T-cell (primary cell): ENCODE measurements around the gene NCAPD3. TPM values are rescaled to one million over a fixed set of nuclear protein-coding genes. Genes with fewer than 3 reads are reported as not detected.

Source experiments
- ATAC-seq, 4 experiments: fragments of 200-7000 bp in 3 of 4; fragments of 150-1000 bp in 1 of 4; cut with Tn5 transposase; replicated peaks in 1 of 4; 1 replicate in 3 of 4; 2 replicates in 1 of 4; pipeline ENCODE4 v1.10.0; 2021; ENCODE audit warnings: moderate library complexity in 3 of 4, mild to moderate bottlenecking in 2 of 4, moderate number of reproducible peaks in 1 of 4
- CTCF ChIA-PET, 2 donors: fragments of 300-600 bp; sonication (Branson Sonifier 250); formaldehyde crosslinking; loops; one replicate each; lab custom pipeline; 2022; ENCODE audit warnings: antibody characterized with exemption in 2 of 2; lab: Charles Lee
- POLR2A ChIA-PET, 2 donors: fragments of 300-600 bp; sonication (Branson Sonifier 250); formaldehyde crosslinking; loops; one replicate each; lab custom pipeline; 2022; ENCODE audit warnings: antibody characterized with exemption in 2 of 2; lab: Charles Lee
- DNase-seq, 35 experiments: peaks; one replicate each; pipeline versions ENCODE4 v3.0.0 to v3.0.0-alpha.2; 2013 to 2023
- H3K27ac ChIP-seq: one replicate; pipeline ENCODE4 v1.5.1; 2013; ENCODE audit warnings: low read length
- H3K27me3 ChIP-seq, 2 experiments: replicated peaks in 1 of 2; 1 replicate in 1 of 2; 2 replicates in 1 of 2; pipeline versions ENCODE4 v1.6.1 to v1.7.0; 2013; ENCODE audit warnings: low read length in 1 of 2, mixed read lengths in 1 of 2; ENCODE audit not compliant: control insufficient read depth in 2 of 2, insufficient read depth in 2 of 2; ENCODE audit errors: extremely low read depth in 1 of 2
- H3K36me3 ChIP-seq, 2 donors: 1 replicate in 1 of 2; 2 replicates in 1 of 2; pipeline versions ENCODE4 v1.6.1 to v1.7.0; 2013; ENCODE audit warnings: low read length in 1 of 2; ENCODE audit not compliant: control insufficient read depth in 2 of 2, insufficient read depth in 1 of 2; ENCODE audit errors: extremely low read depth in 1 of 2
- H3K4me1 ChIP-seq, 2 experiments: 1 replicate in 1 of 2; 2 replicates in 1 of 2; pipeline versions ENCODE4 v1.6.1 to v1.7.0; 2013; ENCODE audit warnings: low read length in 2 of 2, mixed read lengths in 1 of 2; ENCODE audit not compliant: insufficient read depth in 2 of 2, control insufficient read depth in 1 of 2; ENCODE audit errors: extremely low read depth in 1 of 2
- H3K4me3 ChIP-seq, 2 donors: 1 replicate in 1 of 2; 2 replicates in 1 of 2; pipeline versions ENCODE4 v1.5.1 to v1.7.0; 2013; ENCODE audit warnings: mild to moderate bottlenecking in 2 of 2, low read length in 1 of 2, moderate library complexity in 1 of 2; ENCODE audit not compliant: control insufficient read depth in 1 of 2; ENCODE audit errors: extremely low read depth in 1 of 2
- H3K9me3 ChIP-seq: 2 replicates; pipeline ENCODE4 v1.7.0; 2013
- H3K27ac Mint-ChIP-seq, 2 donors: one replicate each; pipeline ENCODE4 v1.8.0; 2020 to 2021; ENCODE audit warnings: mild to moderate bottlenecking in 2 of 2, mixed read lengths in 2 of 2
- H3K27me3 Mint-ChIP-seq, 2 donors: one replicate each; pipeline ENCODE4 v1.8.0; 2021 to 2022; ENCODE audit warnings: mixed read lengths in 2 of 2
- H3K36me3 Mint-ChIP-seq: one replicate; pipeline ENCODE4 v1.8.0; 2021; ENCODE audit warnings: mixed read lengths
- H3K4me1 Mint-ChIP-seq, 3 donors: one replicate each; pipeline ENCODE4 v1.8.0; 2020 to 2022; ENCODE audit warnings: mixed read lengths in 3 of 3, mild to moderate bottlenecking in 1 of 3
- H3K4me3 Mint-ChIP-seq, 3 donors: one replicate each; pipeline ENCODE4 v1.8.0; 2020 to 2022; ENCODE audit warnings: mild to moderate bottlenecking in 3 of 3, mixed read lengths in 3 of 3, moderate library complexity in 3 of 3
- H3K9me3 Mint-ChIP-seq, 3 donors: one replicate each; pipeline ENCODE4 v1.8.0; 2020 to 2022; ENCODE audit warnings: mixed read lengths in 3 of 3
- WGBS: methylation state at CpG from one replicate; pipeline ENCODE4 v1.1.5; 2013; ENCODE audit warnings: missing lambda C conversion rate; ENCODE audit not compliant: insufficient coverage; 5-methylcytosine and 5-hydroxymethylcytosine counted together
- total RNA-seq, 35 experiments: library from RNA in 6 of 35; stranded (reverse) in 6 of 35; fragments of 120-200 nt in 1 of 35; gene quantifications; one replicate each; pipeline versions ENCODE4 v1.2.1 to v1.2.4 and lab custom pipeline; 2013 to 2026

The NCAPD3 gene
- total RNA-seq, 5 donors from 2014 or later (not counting 1 experiment from before 2014, with no cell fraction given), result 33.7 to 41.9 (median 36.8) TPM

DNA sequence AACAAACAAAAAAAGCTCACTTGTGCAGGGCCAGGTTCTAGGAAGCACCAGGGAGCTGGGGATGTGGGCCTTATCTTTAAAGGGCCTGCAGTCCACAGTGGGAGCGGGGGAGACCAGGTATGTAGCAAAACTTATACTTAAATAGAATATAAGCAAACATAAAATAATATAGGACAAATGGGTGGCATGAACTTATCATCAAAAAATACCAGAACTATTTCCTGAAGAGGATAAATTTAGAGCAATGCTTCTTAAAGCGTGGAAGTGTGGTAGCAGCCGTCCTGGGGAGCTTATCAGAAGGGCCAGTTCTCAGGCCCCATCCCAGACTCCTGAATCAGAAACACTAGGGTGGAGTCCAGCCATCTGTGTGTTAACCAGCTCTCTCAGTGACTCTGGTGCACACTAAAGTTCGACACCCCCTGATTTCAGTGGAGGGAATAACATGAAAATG is 10.0 kb upstream of the NCAPD3 start:
- ChIA-PET CTCF (no interaction called here), POLR2A (no interaction called here)
- no peaks in the 10 kb centered on the region for H3K9me3 ChIP-seq
- no peak overlapping the region for H3K27ac ChIP-seq
- peaks cover 4 to 52% of the 10 kb centered on the region in 2 donors for H3K36me3 ChIP-seq
- no peaks in the 10 kb centered on the region for H3K27me3 ChIP-seq
- no peak overlapping the region for H3K4me3 Mint-ChIP-seq
- H3K4me1 ChIP-seq, result peaks cover 19 to 44% of the 10 kb centered on the region in 2 experiments
- no peak for DNase-seq
- H3K9me3 Mint-ChIP-seq, result no peaks in the 10 kb centered on the region
- ATAC-seq, result no peak
- peaks cover 31 to 43% (median 40%) of the 10 kb centered on the region in 3 donors for H3K4me1 Mint-ChIP-seq
- peaks cover 36% of the 10 kb centered on the region for H3K36me3 Mint-ChIP-seq
- WGBS, result 95% methylated on average over 2 of the region's 4 CpGs
- no peak overlapping the region for H3K4me3 ChIP-seq
- no peak overlapping the region for H3K27ac Mint-ChIP-seq
- H3K27me3 Mint-ChIP-seq, result no peaks in the 10 kb centered on the region

DNA sequence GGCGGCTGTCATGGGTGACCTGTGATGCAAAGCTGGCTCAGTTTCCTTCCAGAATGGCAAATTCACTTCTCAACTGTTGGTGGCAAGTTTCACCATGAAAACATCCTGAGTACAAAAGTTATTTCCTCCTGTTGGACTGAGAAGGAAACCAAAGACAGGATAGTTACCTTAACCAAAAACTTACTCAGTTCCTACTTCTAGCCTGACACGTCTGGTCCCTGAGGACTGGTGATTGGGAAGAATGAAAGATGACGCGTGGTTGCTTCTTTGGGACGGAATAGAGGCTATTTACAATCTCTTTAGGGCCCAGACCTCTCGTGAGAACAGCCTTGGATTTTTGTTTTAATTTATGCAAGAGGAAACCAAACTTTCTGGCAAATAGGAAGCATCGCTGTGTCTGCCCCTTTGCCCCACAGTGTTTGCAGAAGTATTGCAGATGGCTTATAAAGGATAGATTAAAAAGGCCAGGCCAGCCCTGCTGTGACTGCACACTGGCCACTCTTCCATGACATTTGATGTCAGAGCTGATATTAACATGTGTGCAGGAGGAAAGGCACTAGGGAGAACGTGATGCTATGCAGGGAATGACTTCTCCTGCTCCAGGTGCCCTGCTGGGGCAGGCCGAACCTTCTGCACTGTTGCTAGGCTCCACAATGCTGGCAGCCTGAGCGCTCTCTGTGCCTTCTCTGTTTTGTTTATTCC is 8.3 kb upstream of the NCAPD3 start:
- Mint-ChIP-seq H3K4me1 (peaks cover 45 to 60% (median 56%) of the 10 kb centered on the region in 3 donors), H3K4me3 (no peak overlapping the region)
- H3K27ac ChIP-seq, result no peak overlapping the region

DNA sequence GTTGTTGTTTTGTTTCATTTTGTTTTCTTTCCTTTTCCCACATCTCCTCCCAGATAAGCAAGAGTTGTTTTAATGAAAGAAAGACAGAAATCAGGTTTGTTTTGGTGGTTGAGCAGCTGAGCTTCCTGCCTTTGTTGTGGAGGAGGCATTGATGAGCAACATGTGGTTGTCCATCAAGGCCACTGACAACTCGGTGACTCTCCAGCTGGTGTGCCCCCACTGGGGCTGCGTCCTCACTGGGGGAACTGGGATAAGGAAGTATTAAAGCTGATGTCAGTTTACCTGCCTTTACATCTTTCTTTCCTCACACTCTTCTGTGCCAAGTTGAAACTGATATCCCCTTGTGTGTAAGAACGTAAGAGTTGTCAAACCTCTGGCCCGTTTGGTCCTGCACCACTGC is 6.6 kb upstream of the NCAPD3 start:
- Histone ChIP-seq H3K27me3 (no peaks in the 10 kb centered on the region), H3K27ac (no peak overlapping the region), H3K36me3 (peaks cover 4 to 20% of the 10 kb centered on the region in 2 donors), H3K9me3 (no peaks in the 10 kb centered on the region), H3K4me1 (peaks cover 45 to 71% of the 10 kb centered on the region in 2 experiments), H3K4me3 (no peak overlapping the region)
- Mint-ChIP-seq H3K4me3 (peak overlapping the region in 1 of 3 donors; percentile 49), H3K27me3 (no peaks in the 10 kb centered on the region), H3K27ac (peak overlapping the region; percentile 47 to 58), H3K9me3 (no peaks in the 10 kb centered on the region), H3K4me1 (peaks cover 63 to 77% (median 74%) of the 10 kb centered on the region in 3 donors), H3K36me3 (peaks cover 24% of the 10 kb centered on the region)
- ChIA-PET POLR2A (no interaction called here), CTCF (interaction anchor here in 1 of 2 donors (0.5 kb wide), 1 partner anchor 37 kb away, joined by 3 read pairs; no protein-coding TSS in a partner anchor)
- DNase-seq (no peak), ATAC-seq (no peak)
- WGBS, result no CpG with 5 or more reads among the region's 4 CpGs

More for the DNA sequence above, 8.3 kb upstream of the NCAPD3 start:
- Mint-ChIP-seq H3K36me3 (peaks cover 32% of the 10 kb centered on the region), H3K27ac (peak overlapping the region; percentile 0 to 71), H3K9me3 (no peaks in the 10 kb centered on the region), H3K27me3 (no peaks in the 10 kb centered on the region)
- no peak for ATAC-seq
- H3K27me3 ChIP-seq, result no peaks in the 10 kb centered on the region
- no peak overlapping the region for H3K4me3 ChIP-seq
- H3K4me1 ChIP-seq, result peaks cover 31 to 55% of the 10 kb centered on the region in 2 experiments
- peaks cover 4 to 37% of the 10 kb centered on the region in 2 donors for H3K36me3 ChIP-seq
- ChIA-PET CTCF (no interaction called here), POLR2A (no interaction called here)
- DNase-seq, result no peak
- H3K9me3 ChIP-seq, result no peaks in the 10 kb centered on the region
- 97% methylated on average over 5 of the region's 10 CpGs for WGBS

DNA sequence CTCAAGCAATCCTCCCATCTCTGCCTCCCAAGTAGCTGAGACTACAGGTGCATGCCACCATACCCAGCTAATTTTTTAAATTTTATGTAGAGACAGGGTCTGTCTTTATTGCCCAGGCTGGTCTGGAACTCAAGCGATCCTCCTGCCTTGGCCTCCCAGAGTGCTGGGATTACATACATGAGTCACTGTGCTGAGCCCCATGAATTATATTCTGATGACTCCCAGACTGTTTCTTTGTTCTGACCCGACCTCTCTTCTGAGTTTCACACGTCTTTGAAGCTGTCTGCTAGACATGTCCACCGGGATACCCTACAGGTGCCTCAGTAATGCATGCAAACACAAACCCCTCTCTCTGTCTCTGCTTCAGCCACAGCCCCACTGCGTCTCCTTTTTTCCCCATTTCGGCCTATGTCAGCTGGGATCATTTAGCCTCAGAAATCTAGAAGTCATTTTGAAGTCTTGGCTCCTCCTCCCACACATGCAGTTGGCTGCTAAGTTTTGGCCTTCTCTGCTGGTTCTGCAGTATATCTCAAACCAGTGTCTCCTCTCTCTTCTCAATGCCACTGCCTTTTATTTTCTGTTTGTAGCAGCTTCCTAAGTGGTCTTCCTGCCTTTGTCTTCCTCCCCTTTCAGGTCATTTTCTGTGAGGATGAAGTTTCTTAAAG is 5.5 kb upstream of the NCAPD3 start:
- Histone ChIP-seq H3K4me3 (no peak overlapping the region), H3K36me3 (peaks cover 4 to 13% of the 10 kb centered on the region in 2 donors), H3K27ac (no peak overlapping the region), H3K4me1 (peaks cover 45 to 74% of the 10 kb centered on the region in 2 experiments), H3K9me3 (no peaks in the 10 kb centered on the region), H3K27me3 (no peaks in the 10 kb centered on the region)
- ATAC-seq (no peak), DNase-seq (no peak)
- CTCF ChIA-PET, result interaction anchor here (1.1 to 1.7 kb wide), 2 partner anchors 15 kb away, joined by 4 to 5 read pairs; no protein-coding TSS in a partner anchor
- Mint-ChIP-seq H3K9me3 (no peaks in the 10 kb centered on the region), H3K4me1 (peaks cover 68 to 80% (median 74%) of the 10 kb centered on the region in 3 donors), H3K27ac (peak overlapping the region; percentile 47 to 58), H3K27me3 (no peaks in the 10 kb centered on the region), H3K36me3 (peaks cover 17% of the 10 kb centered on the region), H3K4me3 (peak overlapping the region in 2 of 3 donors; percentile 29 to 49)
- POLR2A ChIA-PET, result interaction anchor here (0.5 to 1.0 kb wide), 4 partner anchors 20 to 50 kb away, joined by 3 to 4 read pairs (median 4); partner anchors contain the start of genes ACAD8 (in 1 of the 2) and THYN1 (in 1 of the 2)
- 81% methylated on average over 5 of the region's 6 CpGs for WGBS

DNA sequence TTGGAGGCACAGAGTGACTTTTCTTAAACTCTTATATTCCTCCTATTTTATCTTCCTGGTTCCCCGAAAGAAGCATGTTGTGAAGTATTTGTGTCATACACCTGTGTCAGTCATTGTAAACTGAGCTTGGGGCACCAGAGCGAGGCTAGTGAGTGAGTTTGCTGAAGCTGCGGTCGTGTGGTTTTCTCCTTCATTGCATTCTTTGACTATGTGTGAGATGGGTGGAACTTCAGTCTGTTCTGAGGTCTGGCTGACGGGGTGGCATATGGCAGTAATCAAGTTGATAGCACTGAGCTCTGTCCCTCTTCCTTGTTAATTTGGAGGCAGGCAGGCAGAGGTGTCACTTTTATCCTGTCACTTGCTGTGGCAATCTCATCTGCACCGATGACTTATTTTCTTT is 4.9 kb upstream of the NCAPD3 start:
- ATAC-seq (no peak), DNase-seq (peak in 28 of 35 experiments; percentile 7 to 68 (median 22))
- H3K4me3 Mint-ChIP-seq, result peak overlapping the region in 2 of 3 donors; percentile 28 to 44
- peaks cover 0 to 1% of the 10 kb centered on the region in 2 donors for H3K27me3 Mint-ChIP-seq
- H3K4me1 Mint-ChIP-seq, result peaks cover 74 to 84% (median 77%) of the 10 kb centered on the region in 3 donors
- POLR2A ChIA-PET, result interaction anchor here (0.5 to 1.0 kb wide), 3 partner anchors 20 to 50 kb away, joined by 3 to 4 read pairs (median 4); partner anchors contain the start of genes ACAD8 (in 1 of the 2) and THYN1 (in 1 of the 2)
- Histone ChIP-seq H3K36me3 (peaks cover 4 to 13% of the 10 kb centered on the region in 2 donors), H3K4me3 (peak overlapping the region in 1 of 2 donors; percentile 25), H3K27me3 (no peaks in the 10 kb centered on the region), H3K27ac (no peak overlapping the region), H3K9me3 (no peaks in the 10 kb centered on the region), H3K4me1 (peaks cover 45 to 74% of the 10 kb centered on the region in 2 experiments)
- WGBS, result 34% methylated on average over 4 of the region's 6 CpGs
- CTCF ChIA-PET, result interaction anchor here (1.1 to 1.7 kb wide), 2 partner anchors 16 kb away, joined by 4 to 5 read pairs; no protein-coding TSS in a partner anchor
- no peaks in the 10 kb centered on the region for H3K9me3 Mint-ChIP-seq
- peak overlapping the region in 1 of 2 donors; percentile 8 for H3K27ac Mint-ChIP-seq
- peaks cover 17% of the 10 kb centered on the region for H3K36me3 Mint-ChIP-seq

DNA sequence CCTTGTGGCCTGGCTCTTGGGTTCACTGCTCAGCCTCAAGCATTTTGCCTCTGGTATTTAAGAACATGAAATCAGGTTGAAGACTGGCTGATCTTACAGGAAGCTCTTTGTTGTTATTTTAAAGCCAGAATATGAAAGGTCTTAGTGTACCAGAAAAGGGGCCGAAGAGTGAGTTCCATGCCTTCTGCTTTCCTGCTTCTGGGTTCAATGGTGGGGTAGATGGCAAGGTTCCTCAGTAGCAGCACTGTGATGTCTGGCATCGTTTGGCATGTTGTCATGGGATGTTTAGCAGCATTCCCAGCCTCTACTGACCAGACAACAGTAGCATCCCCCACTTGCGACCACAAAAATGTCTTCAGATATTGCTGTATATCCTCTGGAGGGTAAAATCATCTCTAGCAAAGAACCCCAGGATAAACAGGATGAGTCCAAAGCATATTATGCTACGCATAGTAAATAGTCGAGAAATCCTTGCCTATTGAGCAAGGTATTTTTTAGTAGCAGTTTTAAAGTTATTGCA is 3.1 kb upstream of the NCAPD3 start:
- CTCF ChIA-PET, result interaction anchor here in 1 of 2 donors (1.1 kb wide), 1 partner anchor 20 kb away, joined by 3 read pairs; no protein-coding TSS in a partner anchor
- 40% methylated on average over 1 of the region's 5 CpGs for WGBS
- H3K27ac Mint-ChIP-seq, result peak overlapping the region in 1 of 2 donors; percentile 27

More for the DNA sequence above, 3.1 kb upstream of the NCAPD3 start:
- Mint-ChIP-seq H3K4me1 (peaks cover 79 to 86% (median 83%) of the 10 kb centered on the region in 3 donors), H3K27me3 (peaks cover 0 to 1% of the 10 kb centered on the region in 2 donors), H3K9me3 (no peaks in the 10 kb centered on the region), H3K4me3 (peak overlapping the region; percentile 92 to 97 (median 96)), H3K36me3 (peaks cover 17% of the 10 kb centered on the region)
- Histone ChIP-seq H3K4me3 (peak overlapping the region in 1 of 2 donors; percentile 25), H3K36me3 (peaks cover 0 to 7% of the 10 kb centered on the region in 2 donors), H3K27me3 (no peaks in the 10 kb centered on the region), H3K27ac (no peak overlapping the region), H3K9me3 (no peaks in the 10 kb centered on the region), H3K4me1 (peaks cover 58 to 69% of the 10 kb centered on the region in 2 experiments)
- POLR2A ChIA-PET, result no interaction called here
- no peak for ATAC-seq
- DNase-seq, result no peak
